ENCODE measurements around the gene ZKSCAN2.

The ZKSCAN2 gene

DNA sequence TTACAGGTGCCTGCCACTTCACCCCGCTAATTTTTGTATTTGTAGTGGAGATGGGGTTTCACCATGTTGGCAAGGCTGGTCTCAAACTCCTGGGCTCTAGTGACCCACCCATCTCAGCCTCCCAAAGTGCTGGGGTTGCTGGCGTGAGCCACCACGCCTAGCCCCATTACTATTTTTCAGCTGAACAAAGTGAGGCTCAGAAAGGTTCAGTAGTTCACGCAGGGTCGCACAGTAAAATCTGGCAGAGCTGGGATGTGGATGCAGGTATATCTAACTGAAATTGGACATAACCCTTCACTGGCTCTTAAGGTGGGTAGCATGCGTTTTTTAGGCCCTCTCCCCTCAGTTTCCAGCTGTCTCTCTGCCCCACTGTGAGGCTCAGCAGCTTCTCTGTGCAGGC is 33.7 kb downstream of the ZKSCAN2 start:
- TF ChIP-seq, protein P1, sequence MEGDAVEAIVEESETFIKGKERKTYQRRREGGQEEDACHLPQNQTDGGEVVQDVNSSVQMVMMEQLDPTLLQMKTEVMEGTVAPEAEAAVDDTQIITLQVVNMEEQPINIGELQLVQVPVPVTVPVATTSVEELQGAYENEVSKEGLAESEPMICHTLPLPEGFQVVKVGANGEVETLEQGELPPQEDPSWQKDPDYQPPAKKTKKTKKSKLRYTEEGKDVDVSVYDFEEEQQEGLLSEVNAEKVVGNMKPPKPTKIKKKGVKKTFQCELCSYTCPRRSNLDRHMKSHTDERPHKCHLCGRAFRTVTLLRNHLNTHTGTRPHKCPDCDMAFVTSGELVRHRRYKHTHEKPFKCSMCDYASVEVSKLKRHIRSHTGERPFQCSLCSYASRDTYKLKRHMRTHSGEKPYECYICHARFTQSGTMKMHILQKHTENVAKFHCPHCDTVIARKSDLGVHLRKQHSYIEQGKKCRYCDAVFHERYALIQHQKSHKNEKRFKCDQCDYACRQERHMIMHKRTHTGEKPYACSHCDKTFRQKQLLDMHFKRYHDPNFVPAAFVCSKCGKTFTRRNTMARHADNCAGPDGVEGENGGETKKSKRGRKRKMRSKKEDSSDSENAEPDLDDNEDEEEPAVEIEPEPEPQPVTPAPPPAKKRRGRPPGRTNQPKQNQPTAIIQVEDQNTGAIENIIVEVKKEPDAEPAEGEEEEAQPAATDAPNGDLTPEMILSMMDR (IDR thresholded peaks at IDR 0.05): no peak

DNA sequence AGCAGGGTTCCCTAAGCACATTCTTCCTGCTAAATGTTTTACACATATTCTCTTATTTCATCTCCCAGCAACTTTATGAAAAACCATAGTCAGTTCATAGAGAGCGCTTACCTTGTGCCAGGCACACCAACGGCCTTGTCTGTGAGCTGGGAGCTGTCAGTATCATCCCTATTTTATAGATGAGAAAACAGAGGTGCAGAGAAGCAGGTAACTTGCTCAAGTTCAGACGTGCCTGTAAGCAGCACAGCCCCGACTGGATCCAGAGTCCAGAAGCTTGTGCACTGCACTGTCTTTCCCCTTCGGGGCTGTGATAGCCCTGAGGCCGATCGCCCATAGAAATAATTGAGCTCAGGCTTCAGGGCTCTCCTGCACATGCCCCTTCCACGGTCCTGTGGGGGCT is 34.7 kb downstream of the ZKSCAN2 start:
- TF ChIP-seq, protein P1 (IDR thresholded peaks at IDR 0.05): no peak

DNA sequence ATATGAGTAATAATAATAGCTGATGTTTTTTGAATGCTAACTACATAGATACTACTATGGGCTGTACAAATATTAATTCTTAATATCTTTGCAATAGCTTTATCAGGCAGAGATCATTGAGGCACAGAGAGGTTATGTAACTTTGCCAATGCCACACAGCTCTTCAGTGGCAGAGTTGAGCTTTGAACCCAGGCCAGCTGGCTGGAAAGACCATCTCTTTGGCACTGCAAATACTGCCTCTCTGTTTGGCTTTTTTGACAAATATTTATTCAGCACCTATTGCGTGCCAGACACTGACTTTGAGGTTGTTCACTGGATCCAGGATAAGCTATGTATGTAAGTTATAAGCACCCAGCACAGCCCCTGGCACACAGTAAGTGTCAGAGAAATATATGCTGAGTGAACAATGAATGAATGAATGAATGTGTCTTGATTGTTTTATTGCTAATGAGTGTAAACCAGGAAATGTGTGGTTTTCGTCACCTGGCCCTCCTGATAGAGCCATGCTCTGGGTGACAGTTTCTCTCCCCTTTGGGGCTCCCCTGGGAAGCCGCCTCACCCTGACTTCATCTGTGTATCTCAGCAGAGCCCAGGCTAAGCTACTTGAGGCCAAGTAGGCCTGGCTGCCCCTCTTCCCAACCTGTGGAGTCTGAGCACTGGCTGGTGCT is 38.4 kb downstream of the ZKSCAN2 start:
- TF ChIP-seq, protein P1 (IDR thresholded peaks at IDR 0.05): no peak

DNA sequence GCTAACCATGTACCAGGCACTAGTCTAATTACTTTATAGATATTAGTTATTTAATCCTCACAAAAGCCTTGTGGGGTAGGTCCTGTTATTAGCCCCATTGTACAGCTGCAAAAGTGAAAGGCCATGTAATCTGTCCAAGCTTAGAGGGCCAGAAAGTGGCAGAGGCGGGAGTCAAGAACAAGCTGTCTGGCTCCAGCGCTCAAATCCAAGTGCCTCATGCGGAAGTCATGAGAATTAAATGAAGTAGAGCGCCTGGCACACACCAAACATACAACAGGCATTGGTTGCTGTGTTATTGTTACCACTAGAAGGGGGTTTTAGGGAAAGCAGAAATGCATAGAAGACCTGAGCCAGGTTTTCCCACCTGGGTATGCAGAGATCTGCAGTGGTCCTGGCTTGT is 39.7 kb downstream of the ZKSCAN2 start:
- TF ChIP-seq, protein P1 (IDR thresholded peaks at IDR 0.05): no peak

DNA sequence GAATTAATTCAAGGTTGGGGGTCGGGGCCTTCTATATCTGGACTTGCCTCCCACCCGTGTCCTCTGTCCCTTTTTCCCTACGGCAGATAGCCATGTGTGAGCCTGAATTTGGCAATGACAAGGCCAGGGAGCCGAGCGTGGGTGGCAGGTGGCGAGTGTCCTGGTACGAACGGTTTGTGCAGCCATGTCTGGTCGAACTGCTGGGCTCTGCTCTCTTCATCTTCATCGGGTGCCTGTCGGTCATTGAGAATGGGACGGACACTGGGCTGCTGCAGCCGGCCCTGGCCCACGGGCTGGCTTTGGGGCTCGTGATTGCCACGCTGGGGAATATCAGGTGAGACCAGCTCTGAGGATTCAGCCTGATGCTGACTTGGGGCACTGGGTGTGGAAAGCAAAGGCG is 40.5 kb downstream of the ZKSCAN2 start:
- TF ChIP-seq, protein P1 (IDR thresholded peaks at IDR 0.05): no peak

DNA sequence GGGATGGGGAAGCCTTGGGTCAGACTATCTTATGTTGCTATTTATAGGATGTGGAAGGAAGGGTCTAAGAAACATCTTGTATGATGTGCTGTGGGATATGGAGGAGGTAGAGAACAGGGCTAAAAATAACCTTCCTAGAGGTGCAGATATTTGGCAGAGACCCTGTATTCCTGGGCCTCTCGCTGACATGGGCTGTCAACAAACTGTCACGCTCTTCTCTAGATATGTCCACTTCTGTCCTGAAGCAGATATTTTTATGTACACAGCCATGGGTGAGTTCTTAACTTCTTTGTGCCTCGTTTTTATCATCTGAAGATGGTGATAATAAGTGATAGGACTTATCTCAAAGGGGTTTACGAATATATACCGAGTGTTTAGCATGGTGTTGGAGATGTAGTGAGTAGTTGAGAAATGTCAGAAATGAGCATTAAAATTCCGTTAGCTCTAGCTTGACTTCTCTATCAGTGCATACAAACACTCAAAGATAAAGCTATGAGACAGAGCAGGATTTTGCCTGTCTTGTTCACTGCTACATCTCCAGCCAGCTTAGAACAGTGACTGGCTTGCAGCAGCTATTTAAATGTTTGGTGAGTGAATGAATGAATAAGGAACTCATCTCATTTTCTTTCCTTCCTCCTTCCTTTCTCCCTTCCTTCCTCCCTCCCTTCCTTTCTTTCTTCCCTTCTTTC is 43.8 kb downstream of the ZKSCAN2 start:
- TF ChIP-seq, protein P1 (IDR thresholded peaks at IDR 0.05): no peak

DNA sequence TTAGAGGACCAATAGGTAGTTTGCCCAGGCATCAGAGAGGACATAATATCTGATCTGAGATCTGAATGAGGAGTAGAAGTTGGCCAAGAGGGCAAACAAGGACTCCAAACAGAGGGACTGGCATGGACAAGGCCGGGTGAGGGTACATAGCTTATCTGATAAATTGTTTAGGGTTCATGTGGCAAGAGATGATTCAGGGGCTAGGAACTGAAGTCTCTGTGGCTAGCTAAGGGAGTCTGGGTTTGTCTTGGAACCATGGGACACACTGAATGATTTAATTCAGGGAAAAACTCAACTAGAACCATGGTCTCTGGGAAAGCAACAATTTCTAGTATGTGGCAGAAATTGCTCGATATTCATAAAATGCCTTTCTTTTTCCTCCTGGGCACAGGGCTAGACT is 45.0 kb downstream of the ZKSCAN2 start:
- TF ChIP-seq, protein P1 (IDR thresholded peaks at IDR 0.05): no peak
